SK-N-MC (cell line): ENCODE measurements around the gene GRK2.

Experiments used
- DNase-seq: peaks from one replicate; pipeline ENCODE4 v3.0.0-alpha.2; 2011; ENCODE audit warnings: low read depth, low spot score
- H3K27ac ChIP-seq: fragments of 200-600 bp; sonication (generic); 2 replicates; pipeline ENCODE4 v1.5.1; 2016; ENCODE audit warnings: mixed run types
- H3K36me3 ChIP-seq: fragments of 200-600 bp; sonication (generic); 2 replicates; pipeline ENCODE4 v1.6.1; 2017; ENCODE audit warnings: antibody characterized with exemption, low read length, mixed read lengths; ENCODE audit not compliant: insufficient read depth
- H3K4me3 ChIP-seq: fragments of 200-600 bp; sonication (generic); 2 replicates; pipeline ENCODE4 v1.5.1; 2016
- H3K9ac ChIP-seq: fragments of 200-600 bp; sonication (generic); 2 replicates; pipeline ENCODE4 v1.8.0; 2017; ENCODE audit warnings: mixed run types, mixed read lengths; ENCODE audit not compliant: insufficient read length
- H3K9me3 ChIP-seq: fragments of 200-600 bp; sonication (generic); 2 replicates; pipeline ENCODE4 v1.6.1; 2017; ENCODE audit warnings: low read depth, mild to moderate bottlenecking, antibody characterized with exemption, low read length, moderate library complexity, mixed read lengths
- EZH2 ChIP-seq: fragments of 200-600 bp; sonication (generic); IDR thresholded peaks from one replicate; pipeline ENCODE4 v1.6.1; 2017; ENCODE audit warnings: antibody characterized with exemption
- FOXP2 ChIP-seq: optimal IDR thresholded peaks from 2 replicates; pipeline ENCODE3; 2011; ENCODE audit warnings: mild to moderate bottlenecking, moderate library complexity; ENCODE audit not compliant: insufficient read depth; ENCODE audit errors: extremely low read length, control extremely low read depth
- POLR2AphosphoS5 ChIP-seq: IDR thresholded peaks from 2 replicates; pipeline ENCODE4 v1.6.1; 2012; ENCODE audit warnings: mild to moderate bottlenecking, low read depth, low read length, borderline replicate concordance

GRK2 gene

DNA sequence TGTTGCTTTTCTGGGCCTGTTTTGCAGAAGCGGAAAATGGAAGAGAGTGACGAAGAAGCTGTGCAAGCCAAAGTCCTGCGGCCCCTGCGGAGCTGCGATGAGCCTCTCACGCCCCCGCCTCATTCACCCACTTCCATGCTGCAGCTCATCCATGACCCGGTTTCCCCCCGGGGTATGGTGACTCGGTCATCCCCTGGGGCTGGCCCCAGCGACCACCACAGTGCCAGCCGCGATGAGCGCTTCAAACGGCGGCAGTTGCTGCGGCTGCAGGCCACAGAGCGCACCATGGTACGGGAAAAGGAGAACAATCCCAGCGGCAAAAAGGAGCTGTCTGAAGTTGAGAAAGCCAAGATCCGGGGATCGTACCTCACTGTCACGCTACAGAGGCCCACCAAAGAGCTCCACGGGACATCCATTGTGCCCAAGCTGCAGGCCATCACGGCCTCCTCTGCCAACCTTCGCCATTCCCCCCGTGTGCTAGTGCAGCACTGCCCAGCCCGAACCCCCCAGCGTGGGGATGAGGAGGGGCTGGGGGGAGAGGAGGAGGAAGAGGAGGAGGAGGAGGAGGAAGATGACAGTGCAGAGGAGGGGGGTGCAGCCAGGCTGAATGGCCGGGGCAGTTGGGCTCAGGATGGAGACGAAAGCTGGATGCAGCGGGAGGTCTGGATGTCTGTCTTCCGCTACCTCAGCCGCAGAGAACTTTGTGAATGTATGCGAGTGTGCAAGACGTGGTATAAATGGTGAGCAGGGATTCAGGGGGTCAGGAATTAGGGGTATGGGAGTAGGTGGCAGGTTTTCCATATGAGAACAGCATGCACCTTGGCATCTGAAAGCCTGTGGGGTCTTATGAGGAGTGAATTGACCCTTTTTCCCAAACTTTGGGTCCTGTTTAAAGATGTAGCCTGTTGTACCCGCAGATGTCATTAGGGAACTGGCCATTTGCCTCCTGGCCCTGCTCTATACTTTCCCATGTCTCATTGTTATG is 15.9 kb upstream of the GRK2 start:
- DNase-seq: no peak
- H3K9ac ChIP-seq: no peak overlapping the region
- TF ChIP-seq POLR2AphosphoS5 (no peak), EZH2 (no peak), FOXP2 (no peak)
- H3K27ac ChIP-seq: no peak overlapping the region
- no peak overlapping the region for H3K4me3 ChIP-seq
- H3K9me3 ChIP-seq: no peaks in the 10 kb centered on the region
- peaks cover 98% of the 10 kb centered on the region for H3K36me3 ChIP-seq

DNA sequence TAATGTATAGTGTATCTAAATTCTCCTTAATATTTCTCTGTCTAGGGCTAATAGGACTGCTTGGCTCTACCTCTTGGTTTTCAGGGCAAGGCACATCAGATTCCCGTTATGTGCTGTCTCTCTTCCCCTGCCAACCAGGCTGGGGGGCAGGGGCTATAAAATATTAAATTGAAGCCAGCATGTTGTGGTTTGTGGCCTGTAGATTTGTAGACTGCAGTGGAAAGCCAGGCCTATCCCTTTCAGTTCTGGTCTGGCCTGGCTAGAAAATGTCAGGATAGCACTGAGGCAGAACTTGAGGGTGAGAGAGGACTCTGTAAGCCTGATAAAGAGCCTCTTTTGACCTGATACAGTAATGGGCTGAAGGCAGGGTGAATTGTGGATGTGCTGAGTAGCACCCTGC is 14.4 kb upstream of the GRK2 start:
- Histone ChIP-seq H3K9me3 (no peaks in the 10 kb centered on the region), H3K36me3 (peaks cover 97% of the 10 kb centered on the region), H3K9ac (no peak overlapping the region), H3K4me3 (no peak overlapping the region), H3K27ac (peak overlapping the region; percentile 30)
- DNase-seq: no peak
- TF ChIP-seq POLR2AphosphoS5 (no peak), FOXP2 (no peak), EZH2 (no peak)

DNA sequence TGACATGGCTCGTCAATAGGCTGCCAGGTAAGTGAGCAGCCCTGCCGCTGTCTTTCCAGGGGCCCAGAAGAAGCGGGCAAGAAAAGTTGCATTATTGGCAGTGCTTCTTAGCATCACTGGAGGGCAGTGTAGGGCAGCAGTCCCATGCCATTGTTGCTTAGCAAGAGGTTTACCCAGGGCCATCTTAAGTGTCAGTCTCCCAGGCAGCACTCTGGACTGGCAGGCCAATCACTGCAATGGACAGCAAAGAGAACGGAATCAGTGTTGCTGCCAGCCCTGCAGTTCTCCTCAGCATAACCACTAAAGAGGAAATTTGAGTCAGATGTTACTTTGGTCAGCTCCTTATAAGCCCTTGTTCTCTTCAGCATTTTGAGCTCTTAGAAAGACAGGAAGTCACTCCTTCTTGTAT is 13.4 kb upstream of the GRK2 start:
- Histone ChIP-seq H3K36me3 (peaks cover 91% of the 10 kb centered on the region), H3K9ac (no peak overlapping the region), H3K27ac (no peak overlapping the region), H3K9me3 (no peaks in the 10 kb centered on the region), H3K4me3 (no peak overlapping the region)
- TF ChIP-seq EZH2: no peak
- no peak for TF ChIP-seq POLR2AphosphoS5
- no peak for TF ChIP-seq FOXP2
- no peak for DNase-seq

DNA sequence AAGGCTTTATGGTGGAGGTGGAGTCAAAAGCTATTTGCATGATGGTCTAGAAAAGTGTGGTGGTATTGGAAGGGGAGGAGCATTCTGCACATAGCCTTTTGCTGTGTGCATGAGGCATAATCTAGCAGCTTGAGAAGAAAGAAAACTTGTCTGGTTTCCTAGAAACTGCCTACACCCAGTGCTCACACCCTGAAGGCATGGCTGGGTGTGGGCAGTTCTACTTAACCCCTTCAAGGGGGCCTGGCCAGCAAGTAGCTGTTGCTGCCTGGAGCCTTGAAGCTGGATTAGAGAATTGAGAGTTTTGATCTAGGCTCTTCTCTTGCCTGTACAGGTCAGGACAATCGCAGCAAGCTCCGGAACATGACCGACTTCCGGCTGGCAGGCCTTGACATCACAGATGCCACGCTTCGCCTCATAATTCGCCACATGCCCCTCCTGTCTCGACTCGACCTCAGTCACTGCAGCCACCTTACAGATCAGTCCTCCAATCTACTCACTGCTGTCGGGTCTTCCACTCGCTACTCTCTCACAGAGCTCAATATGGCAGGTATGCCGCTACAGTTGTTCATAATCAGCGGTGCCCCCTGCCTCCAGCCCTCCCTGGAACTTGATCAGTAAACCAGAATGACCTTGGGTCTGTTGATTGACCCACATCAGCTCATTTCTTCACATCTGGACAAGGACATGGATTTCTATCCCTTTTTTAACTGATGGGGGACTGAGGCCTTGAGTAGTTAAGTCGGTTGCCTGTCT is 12.2 kb upstream of the GRK2 start:
- Histone ChIP-seq H3K9me3 (no peaks in the 10 kb centered on the region), H3K36me3 (peaks cover 79% of the 10 kb centered on the region), H3K9ac (no peak overlapping the region)

DNA sequence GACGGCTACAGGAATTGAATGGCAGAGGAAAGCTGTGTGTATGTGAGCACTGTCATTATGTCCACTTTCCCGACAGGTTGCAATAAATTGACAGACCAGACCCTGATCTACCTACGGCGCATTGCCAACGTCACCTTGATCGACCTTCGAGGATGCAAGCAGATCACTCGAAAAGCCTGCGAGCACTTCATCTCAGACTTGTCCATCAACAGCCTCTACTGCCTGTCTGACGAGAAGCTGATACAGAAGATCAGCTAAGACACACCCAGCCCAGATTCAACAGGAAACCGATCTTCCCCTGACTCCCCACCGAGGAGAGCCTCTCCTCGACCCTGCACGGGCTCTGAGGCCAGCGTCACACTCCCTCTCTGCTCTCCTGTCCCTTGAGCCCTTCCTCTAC is 11.5 kb upstream of the GRK2 start:
- no peak overlapping the region for H3K9ac ChIP-seq
- H3K9me3 ChIP-seq: no peaks in the 10 kb centered on the region
- H3K4me3 ChIP-seq: no peak overlapping the region
- no peak overlapping the region for H3K27ac ChIP-seq
- peaks cover 71% of the 10 kb centered on the region for H3K36me3 ChIP-seq
- no peak for DNase-seq
- TF ChIP-seq EZH2 (no peak), POLR2AphosphoS5 (no peak), FOXP2 (no peak)

More for the DNA sequence above, 12.2 kb upstream of the GRK2 start:
- TF ChIP-seq EZH2 (no peak), FOXP2 (no peak), POLR2AphosphoS5 (no peak)
- no peak overlapping the region for H3K27ac ChIP-seq
- H3K4me3 ChIP-seq: no peak overlapping the region
- DNase-seq: no peak

DNA sequence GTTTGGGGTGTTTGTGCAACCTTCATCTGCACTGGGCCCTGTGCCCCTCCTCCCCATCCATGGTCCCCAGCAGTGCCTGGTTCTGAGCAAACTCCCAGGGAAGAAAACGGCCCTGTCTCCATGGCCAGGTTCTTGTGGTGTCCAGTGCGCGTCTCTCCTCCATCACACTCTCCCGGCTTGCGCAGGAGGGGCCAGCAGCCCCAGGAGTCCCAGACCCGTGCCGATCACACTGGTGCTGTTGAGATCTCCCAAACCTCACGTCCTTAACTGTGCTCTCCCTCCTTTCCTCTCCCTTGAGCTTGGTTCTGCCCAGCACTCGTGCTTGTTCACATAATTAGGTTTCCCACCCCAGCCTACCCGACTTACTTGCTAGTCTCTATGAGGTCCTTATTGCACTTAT is 10.9 kb upstream of the GRK2 start:
- TF ChIP-seq POLR2AphosphoS5 (no peak), EZH2 (no peak), FOXP2 (no peak)
- no peak for DNase-seq
- no peak overlapping the region for H3K27ac ChIP-seq
- no peaks in the 10 kb centered on the region for H3K9me3 ChIP-seq
- H3K4me3 ChIP-seq: no peak overlapping the region
- peaks cover 66% of the 10 kb centered on the region for H3K36me3 ChIP-seq
- H3K9ac ChIP-seq: no peak overlapping the region

DNA sequence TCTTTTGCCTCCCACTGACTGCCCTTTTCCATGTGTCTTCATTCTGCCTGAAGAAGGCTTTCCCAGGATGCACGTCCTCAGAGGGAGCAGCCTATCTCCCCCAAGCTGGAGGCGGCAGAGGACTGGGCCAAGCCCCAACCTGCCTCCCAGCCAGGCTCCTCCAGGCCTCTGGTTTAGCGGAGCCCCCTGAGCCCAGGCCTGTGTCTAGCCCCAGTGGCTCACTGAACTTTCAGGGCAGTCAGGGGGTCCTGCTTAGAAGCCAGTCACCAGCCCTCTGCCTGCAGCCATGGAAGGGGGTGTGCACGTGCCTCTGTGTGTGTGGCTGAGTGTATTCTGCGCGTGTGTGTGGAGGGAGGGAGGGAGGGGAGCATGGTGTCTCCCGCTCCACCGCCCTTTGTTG is 10.4 kb upstream of the GRK2 start:
- TF ChIP-seq POLR2AphosphoS5 (no peak), FOXP2 (no peak), EZH2 (no peak)
- no peak overlapping the region for H3K27ac ChIP-seq

DNA sequence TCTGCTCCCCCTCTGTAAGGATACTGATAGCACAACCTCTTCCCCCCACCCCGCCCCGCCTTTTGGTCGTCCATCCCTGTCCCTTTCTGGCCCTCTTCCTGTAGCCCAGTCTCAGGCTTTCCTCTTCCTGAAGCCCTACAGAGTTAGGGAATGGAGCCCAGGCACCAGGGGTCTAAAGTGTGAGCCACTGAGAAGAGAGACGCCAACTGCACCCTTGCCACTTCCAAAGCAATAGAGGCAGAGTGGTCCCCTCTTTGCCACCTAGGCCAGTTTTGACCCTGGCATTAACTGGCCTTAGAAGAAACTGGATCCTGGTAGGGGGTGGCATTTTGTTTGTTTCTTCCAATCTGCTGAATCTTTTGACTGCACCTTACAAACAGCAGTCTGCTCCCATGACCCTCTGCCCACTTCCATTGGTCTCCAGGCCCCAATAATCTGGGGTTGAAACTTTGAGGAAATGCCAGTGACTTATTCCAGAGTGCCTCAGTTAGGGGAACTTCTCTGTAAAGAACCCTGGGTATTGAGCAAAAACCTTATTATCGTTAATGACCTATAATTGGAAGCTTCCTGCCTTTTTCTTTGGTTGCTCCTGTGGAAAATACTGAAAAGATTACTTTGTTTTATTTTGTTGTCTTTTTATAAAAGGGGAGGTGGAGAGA is 9.7 kb upstream of the GRK2 start:
- Histone ChIP-seq H3K4me3 (no peak overlapping the region), H3K9ac (no peak overlapping the region), H3K36me3 (peaks cover 53% of the 10 kb centered on the region), H3K27ac (peak overlapping the region; percentile 71), H3K9me3 (no peaks in the 10 kb centered on the region)
- no peak for DNase-seq
- TF ChIP-seq EZH2 (no peak), POLR2AphosphoS5 (no peak), FOXP2 (no peak)

More for the DNA sequence above, 10.4 kb upstream of the GRK2 start:
- no peak for DNase-seq
- Histone ChIP-seq H3K9ac (no peak overlapping the region), H3K36me3 (peaks cover 61% of the 10 kb centered on the region), H3K4me3 (no peak overlapping the region), H3K9me3 (no peaks in the 10 kb centered on the region)
